Astrocyte of the hippocampus (primary cell): ENCODE measurements around the gene SLC24A4.

Source experiments
- DNase-seq: peaks from one replicate; pipeline ENCODE4 v3.0.0; 2011; ENCODE audit warnings: low read depth, low spot score

The SLC24A4 gene

GRCh38 chr14:92323011-92323915 lies at the start of gene SLC24A4:
TSS of gene SLC24A4 (plus strand) at chr14:92323165. CDS start at chr14:92323831, 666 bp downstream.
- DNase-seq: peak; percentile 55

GRCh38 chr14:92273166-92273565 lies 49.8 kb upstream of the SLC24A4 start:
- DNase-seq: no peak

GRCh38 chr14:92274055-92274454 lies 48.9 kb upstream of the SLC24A4 start:
- no peak for DNase-seq

- no peak for DNase-seq
Measured at GRCh38 chr14:92276074-92276473, 46.9 kb upstream of the SLC24A4 start.

GRCh38 chr14:92277031-92277430 lies 45.9 kb upstream of the SLC24A4 start:
- no peak for DNase-seq

GRCh38 chr14:92280554-92281262 lies 42.3 kb upstream of the SLC24A4 start:
- DNase-seq: no peak

- no peak for DNase-seq
Measured at GRCh38 chr14:92282669-92283068, 40.3 kb upstream of the SLC24A4 start.

- DNase-seq: no peak
Measured at GRCh38 chr14:92285311-92285710, 37.7 kb upstream of the SLC24A4 start.

GRCh38 chr14:92287987-92288386 lies 35.0 kb upstream of the SLC24A4 start:
- no peak for DNase-seq

- DNase-seq: no peak
Measured at GRCh38 chr14:92288994-92289660, 33.8 kb upstream of the SLC24A4 start.

- no peak for DNase-seq
Measured at GRCh38 chr14:92292673-92293072, 30.3 kb upstream of the SLC24A4 start.

GRCh38 chr14:92294506-92294905 lies 28.5 kb upstream of the SLC24A4 start:
- no peak for DNase-seq

GRCh38 chr14:92297818-92298595 lies 25.0 kb upstream of the SLC24A4 start:
- no peak for DNase-seq

GRCh38 chr14:92302481-92302880 lies 20.5 kb upstream of the SLC24A4 start:
- DNase-seq: no peak

GRCh38 chr14:92308716-92309115 lies 14.2 kb upstream of the SLC24A4 start:
- no peak for DNase-seq

GRCh38 chr14:92309968-92310530 lies 12.9 kb upstream of the SLC24A4 start:
- no peak for DNase-seq

GRCh38 chr14:92310776-92311375 lies 12.1 kb upstream of the SLC24A4 start:
- DNase-seq: no peak

GRCh38 chr14:92314182-92314581 lies 8.8 kb upstream of the SLC24A4 start:
- DNase-seq: no peak

GRCh38 chr14:92315050-92315805 lies 7.7 kb upstream of the SLC24A4 start:
- no peak for DNase-seq

- no peak for DNase-seq
Measured at GRCh38 chr14:92316176-92316575, 6.8 kb upstream of the SLC24A4 start.
